K562 (cell line): ENCODE results near the gene SPTBN4. TPM values are rescaled to one million over a fixed set of nuclear protein-coding genes. Genes with fewer than 3 reads are reported as not detected.

Source experiments
- ATAC-seq: fragments of 200-7000 bp; cut with Tn5 transposase; 3 replicates; pipeline ENCODE4 v1.9.1; 2020; ENCODE audit warnings: moderate library complexity
- BruUV-seq: library from RNA; stranded (reverse); fragments of 400-500 nt; replicated peaks from 2 replicates; lab custom pipeline; 2021; lab: Mats Ljungman, UMichigan
- CTCF ChIA-PET: fragments of 300-600 bp; formaldehyde crosslinking; extraction: SDS; loops from one replicate; lab custom pipeline; 2021; ENCODE audit warnings: low intra/inter-chr PET ratio; lab: Yijun Ruan, JAX
- POLR2A ChIA-PET: fragments of 300-600, 350-650 bp; sonication (Branson Sonifier 250); formaldehyde crosslinking; extraction: SDS; loops from one replicate; lab custom pipeline; 2021; ENCODE audit warnings: antibody characterized with exemption, inconsistent platforms; lab: Yijun Ruan, JAX
- DNase-seq, 4 experiments: peaks; one replicate each; pipeline versions ENCODE4 v3.0.0 to v3.0.0-alpha.2; 2011 to 2018; ENCODE audit warnings: low spot score in 3 of 4, mixed read lengths in 3 of 4; ENCODE audit errors: extremely low read depth in 1 of 4
- FAIRE-seq: peaks from 2 replicates; lab custom pipeline; 2011; peaks lifted over from hg19 to GRCh38; lab: Jason Lieb, UNC
- H2AFZ ChIP-seq: 2 replicates; pipeline ENCODE4 v1.6.0; 2011; ENCODE audit warnings: low read depth, low read length, control low read depth, inconsistent platforms
- H3K27ac ChIP-seq: fragments of 200-600 bp; 3 replicates; pipeline ENCODE4 v1.8.0; 2011; ENCODE audit warnings: low read depth, mild to moderate bottlenecking, control low read depth, inconsistent platforms, low read length, moderate library complexity, mixed read lengths; ENCODE audit errors: extremely low read depth
- H3K27me3 ChIP-seq, 2 experiments: fragments of 300-600 bp in 1 of 2; 2 replicates in 1 of 2; 3 replicates in 1 of 2; pipeline versions ENCODE4 v1.6.0 to v1.8.0; 2011; ENCODE audit warnings: inconsistent platforms in 2 of 2, low read length in 2 of 2, mild to moderate bottlenecking in 1 of 2, mixed read lengths in 1 of 2, moderate library complexity in 1 of 2; ENCODE audit not compliant: control insufficient read depth in 2 of 2, insufficient read depth in 2 of 2
- H3K36me3 ChIP-seq: fragments of 300-600 bp; 3 replicates; pipeline ENCODE4 v1.8.0; 2011; ENCODE audit warnings: mild to moderate bottlenecking, low read length, inconsistent platforms; ENCODE audit not compliant: control insufficient read depth, insufficient read depth
- H3K4me1 ChIP-seq, 2 experiments: fragments of 200-600 bp in 1 of 2; replicated peaks in 1 of 2; 2 replicates in 1 of 2; 3 replicates in 1 of 2; pipeline versions ENCODE4 v1.5.1 to v1.8.0; 2011; ENCODE audit warnings: inconsistent platforms in 2 of 2, low read length in 2 of 2, mild to moderate bottlenecking in 1 of 2, mixed read lengths in 1 of 2, moderate library complexity in 1 of 2; ENCODE audit not compliant: control insufficient read depth in 2 of 2, insufficient read depth in 2 of 2
- H3K4me2 ChIP-seq: 2 replicates; pipeline ENCODE4 v1.6.1; 2011; ENCODE audit warnings: low read length, control low read depth, inconsistent platforms, mixed read lengths; ENCODE audit not compliant: insufficient read depth
- H3K4me3 ChIP-seq: fragments of 200-600 bp; sonication (generic), shearing (Covaris generic); 2 replicates; pipeline ENCODE4 v1.5.1; 2016; ENCODE audit warnings: control low read depth, inconsistent platforms
- H3K79me2 ChIP-seq: fragments of 200-600 bp; 3 replicates; pipeline ENCODE4 v1.8.0; 2011; ENCODE audit warnings: low read length, inconsistent platforms; ENCODE audit not compliant: control insufficient read depth, insufficient read depth
- H3K9ac ChIP-seq, 2 experiments: 2 replicates each; pipeline versions ENCODE4 v1.6.0 to v1.6.1; 2011; ENCODE audit warnings: low read depth in 2 of 2, low read length in 2 of 2, control low read depth in 1 of 2, inconsistent platforms in 1 of 2, mild to moderate bottlenecking in 1 of 2, mixed read lengths in 1 of 2; ENCODE audit not compliant: insufficient read depth in 1 of 2
- H3K9me1 ChIP-seq: one replicate; pipeline ENCODE4 v1.6.0; 2011; ENCODE audit warnings: inconsistent platforms, mild to moderate bottlenecking, low read length, moderate library complexity; ENCODE audit not compliant: control insufficient read depth, insufficient read depth
- H3K9me3 ChIP-seq: replicated peaks from 2 replicates; pipeline ENCODE4 v1.5.1; 2011; ENCODE audit warnings: low read depth, low read length, inconsistent platforms; ENCODE audit not compliant: control insufficient read depth, insufficient read depth
- H4K20me1 ChIP-seq: replicated peaks from 2 replicates; pipeline ENCODE4 v1.6.1; 2011; ENCODE audit warnings: low read length, inconsistent platforms, mixed read lengths; ENCODE audit not compliant: control insufficient read depth, insufficient read depth
- CCAR2 ChIP-seq: fragments of 200-400 bp; formaldehyde crosslinking; IDR thresholded peaks from 2 replicates; pipeline ENCODE4 v1.6.1; 2017; ENCODE audit warnings: mild to moderate bottlenecking, low read depth, low read length
- CHAMP1 ChIP-seq: fragments of 450-650 bp; IDR thresholded peaks from 2 replicates; pipeline ENCODE4 v1.6.1; 2016; ENCODE audit warnings: mild to moderate bottlenecking
- DACH1 ChIP-seq: fragments of 450-650 bp; IDR thresholded peaks from 2 replicates; pipeline ENCODE4 v1.6.1; 2018; ENCODE audit not compliant: partially characterized antibody
- GABPB2 ChIP-seq: fragments of 250-450 bp; sonication (Bioruptor Pico); conservative IDR thresholded peaks from 2 replicates; pipeline ENCODE4 v1.5.1; 2021; ENCODE audit warnings: mild to moderate bottlenecking
- GATAD2B ChIP-seq: fragments of 450-650 bp; IDR thresholded peaks from 2 replicates; pipeline ENCODE4 v1.6.1; 2017; ENCODE audit warnings: mild to moderate bottlenecking, borderline replicate concordance
- HINFP ChIP-seq: fragments of 450-650 bp; conservative IDR thresholded peaks from 2 replicates; pipeline ENCODE4 v1.6.1; 2016; ENCODE audit warnings: missing genetic modification characterization, low read depth, mild to moderate bottlenecking, control low read depth, missing compliant biosample characterization
- HSF4 ChIP-seq: fragments of 250-450 bp; sonication (Bioruptor Pico); IDR thresholded peaks from 2 replicates; pipeline ENCODE4 v2.1.2; 2022; ENCODE audit warnings: mild to moderate bottlenecking, moderate library complexity, borderline replicate concordance
- KHSRP ChIP-seq: fragments of 450-650 bp; IDR thresholded peaks from 2 replicates; pipeline ENCODE4 v1.6.1; 2017
- POLR2A ChIP-seq: fragments of 450-650 bp; conservative IDR thresholded peaks from 2 replicates; pipeline ENCODE4 v1.6.1; 2016
- TAF7 ChIP-seq: fragments of 450-650 bp; IDR thresholded peaks from 2 replicates; pipeline ENCODE4 v1.6.1; 2016; ENCODE audit warnings: missing genetic modification characterization, missing compliant biosample characterization
- TCF7L2 ChIP-seq: fragments of 150-350 bp; IDR thresholded peaks from 2 replicates; pipeline ENCODE4 v1.6.1; 2016; ENCODE audit warnings: low read depth, mild to moderate bottlenecking, low read length, moderate library complexity
- VEZF1 ChIP-seq: fragments of 200-800 bp; sonication (Bioruptor generic); IDR thresholded peaks from 2 replicates; pipeline ENCODE4 v1.6.1; 2017; ENCODE audit warnings: missing genetic modification characterization, missing compliant biosample characterization
- ZC3H11A ChIP-seq: IDR thresholded peaks from 2 replicates; pipeline ENCODE4 v1.6.1; 2012; ENCODE audit warnings: low read depth, low read length, improper control_type of control experiment
- WGBS: fragments of 100-300 bp; shearing (Covaris generic); methylation state at CpG from one replicate; pipeline ENCODE4 v1.1.6; 2016; ENCODE audit warnings: low coverage, mixed read lengths; ENCODE audit not compliant: insufficient coverage; ENCODE audit errors: missing lambda C conversion rate; 5-methylcytosine and 5-hydroxymethylcytosine counted together
- in situ Hi-C: fragments of 300-500 bp; cut with MboI; formaldehyde crosslinking; loops from 4 replicates; pipeline ENCODE4 v1.15.0; 2018; ENCODE audit warnings: inconsistent platforms, mixed read lengths
- intact Hi-C: fragments of 100-400 bp; cut with micrococcal nuclease; formaldehyde crosslinking; loops from 2 replicates; pipeline ENCODE4 v1.14.2; 2022
- polyA plus RNA-seq, 8 experiments: library from polyadenylated mRNA; depleted of rRNA in 4 of 8; stranded (reverse) in 5 of 8; unstranded in 3 of 8; fragments of >200 nt; fragmentation: Nextera tagmentation in 2 of 8; fragmentation: Illumina TruSeq in 1 of 8; extraction: Ambion mirVana in 2 of 8; extraction: Trizol in 1 of 8; gene quantifications; 2 replicates each; pipeline versions ENCODE4 v1.2.1 to v1.2.3, GENCODE V29; 2011 to 2014; ENCODE audit warnings: inconsistent platforms in 1 of 8, missing spikeins in 1 of 8
- total RNA-seq, 7 experiments: library from RNA; depleted of rRNA in 6 of 7; stranded (reverse); fragments of >200 nt in 6 of 7; fragmentation: Illumina TruSeq in 2 of 7; extraction: Trizol in 2 of 7; gene quantifications; 2 replicates each; pipeline versions ENCODE4 v1.2.1 to v1.2.3, GENCODE V29; 2011 to 2021; ENCODE audit warnings: low replicate concordance in 1 of 7

SPTBN4 gene
- total and polyA plus RNA-seq, 9 of the 15 experiments (the other 6 are each of a cell fraction or from before 2014, with no cell fraction given): 0.01 to 1.5 (median 0.86) TPM

GRCh38 chr19:40450664-40451063 lies 16.1 kb upstream of the SPTBN4 start:
- Histone ChIP-seq H3K9me3 (no peaks in the 10 kb centered on the region), H3K4me3 (no peak overlapping the region), H3K36me3 (peaks cover 69% of the 10 kb centered on the region), H3K27me3 (no peaks in the 10 kb centered on the region), H3K4me1 (peaks cover 13 to 14% of the 10 kb centered on the region in 2 experiments; a peak in 4 of 5 replicates), H3K9me1 (no peaks in the 10 kb centered on the region), H3K4me2 (no peak overlapping the region), H3K79me2 (no peaks in the 10 kb centered on the region), H4K20me1 (no peaks in the 10 kb centered on the region; the same call in 1 of the 2 replicates), H2AFZ (no peak overlapping the region), H3K27ac (no peak overlapping the region), H3K9ac (no peak overlapping the region)
- intact Hi-C loops (no loop called here), in situ Hi-C loops (no loop called here)
- ChIA-PET POLR2A (interaction anchor here (1.0 kb wide), 1 partner anchor 12 kb away, joined by 3 read pairs; no protein-coding TSS in a partner anchor), CTCF (no interaction called here)
- 92% methylated on average over 4 of the region's 4 CpGs for WGBS
- TF ChIP-seq ZC3H11A (no peak), VEZF1 (CRISPR knock-in tag) (no peak), DACH1 (peak; percentile 97), TAF7 (tag) (no peak), GATAD2B (peak; percentile 42; the same call in 1 of the 2 replicates), KHSRP (no peak), GABPB2 (CRISPR knock-in tag) (no peak), CHAMP1 (no peak), HINFP (no peak), CCAR2 (no peak), TCF7L2 (no peak), HSF4 (no peak), POLR2A (no peak)
- no peak for DNase-seq
- ATAC-seq: no peak
- no TSS peak for BruUV-seq
- no peak for FAIRE-seq
